HepG2 (cell line): ENCODE data around the gene KCNK2. TPM values are rescaled to one million over a fixed set of nuclear protein-coding genes. Genes with fewer than 3 reads are reported as not detected.

Experiments used
- ATAC-seq: fragments of 200-7000 bp; cut with Tn5 transposase; 3 replicates; pipeline ENCODE4 v1.9.1; 2020; ENCODE audit warnings: mild to moderate bottlenecking, moderate library complexity
- BruUV-seq: library from RNA; stranded (reverse); fragments of 400-500 nt; replicated peaks from 2 replicates; lab custom pipeline; 2021; lab: Mats Ljungman, UMichigan
- CTCF ChIA-PET: fragments of 300-600 bp; formaldehyde crosslinking; extraction: SDS; loops from one replicate; lab custom pipeline; 2021; ENCODE audit warnings: low total read pairs, inconsistent platforms, low intra/inter-chr PET ratio; lab: Yijun Ruan, JAX
- POLR2A ChIA-PET: fragments of 350-600 bp; sonication (Branson Sonifier 250); formaldehyde crosslinking; loops from one replicate; lab custom pipeline; 2020; ENCODE audit warnings: antibody characterized with exemption, inconsistent platforms; lab: Yijun Ruan, JAX
- DNase-seq: peaks from one replicate; pipeline ENCODE4 v3.0.0-alpha.2; 2015; ENCODE audit warnings: low spot score
- FAIRE-seq: peaks from 3 replicates; lab custom pipeline; 2011; peaks lifted over from hg19 to GRCh38; lab: Jason Lieb, UNC
- H2AFZ ChIP-seq: one replicate; pipeline ENCODE4 v1.6.1; 2011; ENCODE audit warnings: low read length, inconsistent platforms
- H3K27ac ChIP-seq: fragments of 300-600 bp; 3 replicates; pipeline ENCODE4 v1.8.0; 2011; ENCODE audit warnings: mixed run types, mild to moderate bottlenecking, mixed read lengths, low read length, inconsistent platforms; ENCODE audit not compliant: insufficient read depth; ENCODE audit errors: extremely low read length
- H3K27me3 ChIP-seq, 2 experiments: fragments of 200-600 bp in 1 of 2; 2 replicates in 1 of 2; 3 replicates in 1 of 2; pipeline versions ENCODE4 v1.6.0 to v1.8.0; 2011; ENCODE audit warnings: low read length in 2 of 2, mild to moderate bottlenecking in 2 of 2, moderate library complexity in 2 of 2, inconsistent platforms in 1 of 2; ENCODE audit not compliant: insufficient read depth in 2 of 2, control insufficient read depth in 1 of 2
- H3K36me3 ChIP-seq, 2 experiments: fragments of 200-600 bp in 1 of 2; replicated peaks in 1 of 2; 2 replicates in 1 of 2; 3 replicates in 1 of 2; pipeline versions ENCODE4 v1.5.1 to v1.8.0; 2011; ENCODE audit warnings: low read length in 2 of 2, inconsistent platforms in 1 of 2; ENCODE audit not compliant: insufficient read depth in 2 of 2, control insufficient read depth in 1 of 2
- H3K4me1 ChIP-seq: 2 replicates; pipeline ENCODE4 v1.5.1; 2012; ENCODE audit warnings: low read length, inconsistent platforms; ENCODE audit not compliant: insufficient read depth
- H3K4me2 ChIP-seq: 2 replicates; pipeline ENCODE4 v1.6.0; 2011; ENCODE audit warnings: low read depth, low read length, inconsistent platforms
- H3K4me3 ChIP-seq, 3 experiments: fragments of 200-600 bp in 1 of 3; sonication (generic), shearing (Covaris generic) in 1 of 3; replicated peaks in 1 of 3; 2 replicates each; pipeline ENCODE4 v1.5.1; 2011 to 2016; ENCODE audit warnings: low read length in 3 of 3, inconsistent platforms in 2 of 3, low read depth in 2 of 3, mild to moderate bottlenecking in 2 of 3, control low read depth in 1 of 3, mixed read lengths in 1 of 3; ENCODE audit not compliant: insufficient read depth in 1 of 3
- H3K79me2 ChIP-seq: one replicate; pipeline ENCODE4 v1.6.1; 2011; ENCODE audit warnings: low read length, inconsistent platforms; ENCODE audit not compliant: insufficient read depth
- H3K9ac ChIP-seq: 2 replicates; pipeline ENCODE4 v1.6.0; 2011; ENCODE audit warnings: mild to moderate bottlenecking, low read depth, low read length, inconsistent platforms; ENCODE audit not compliant: insufficient read depth
- H3K9me3 ChIP-seq: 2 replicates; pipeline ENCODE4 v1.5.1; 2012; ENCODE audit warnings: mild to moderate bottlenecking, low read length
- H4K20me1 ChIP-seq: 2 replicates; pipeline ENCODE4 v1.6.0; 2011; ENCODE audit warnings: inconsistent platforms, mild to moderate bottlenecking, low read length, moderate library complexity; ENCODE audit not compliant: insufficient read depth
- CREBL2 ChIP-seq: sonication (generic); formaldehyde crosslinking; IDR thresholded peaks from 2 replicates; pipeline ENCODE4 v1.8.1; 2023; ENCODE audit warnings: missing genetic modification reagents, mild to moderate bottlenecking, borderline replicate concordance
- DR1 ChIP-seq: sonication (generic); formaldehyde crosslinking; IDR thresholded peaks from 2 replicates; pipeline ENCODE4 v1.8.0; 2021; ENCODE audit warnings: mild to moderate bottlenecking, missing genetic modification reagents, inconsistent platforms
- GATA4 ChIP-seq: sonication (generic); IDR thresholded peaks from 2 replicates; pipeline ENCODE4 v1.6.1; 2016; ENCODE audit warnings: antibody characterized with exemption, low read depth, borderline replicate concordance
- NFRKB ChIP-seq: fragments of 450-650 bp; IDR thresholded peaks from 2 replicates; pipeline ENCODE4 v1.6.1; 2017
- RFX5 ChIP-seq: IDR thresholded peaks from 2 replicates; pipeline ENCODE4 v1.6.1; 2011; ENCODE audit warnings: low read depth, low read length, improper control_type of control experiment
- SIN3A ChIP-seq: IDR thresholded peaks from 2 replicates; pipeline ENCODE4 v1.6.1; 2011; ENCODE audit warnings: low read depth, mild to moderate bottlenecking, control low read depth, low read length, borderline replicate concordance
- ZBTB33 ChIP-seq: sonication (generic); formaldehyde crosslinking; IDR thresholded peaks from 2 replicates; pipeline ENCODE4 v1.4.0; 2020; ENCODE audit warnings: missing genetic modification reagents
- ZNF484 ChIP-seq: sonication (generic); formaldehyde crosslinking; IDR thresholded peaks from 2 replicates; pipeline ENCODE4 v1.5.1; 2020; ENCODE audit warnings: mild to moderate bottlenecking, low read depth, missing genetic modification reagents, borderline replicate concordance
- WGBS: methylation state at CpG from one replicate; pipeline ENCODE4 v1.1.6; 2017; ENCODE audit warnings: low lambda C conversion rate; 5-methylcytosine and 5-hydroxymethylcytosine counted together
- in situ Hi-C: cut with HindIII; loops from 2 replicates; pipeline ENCODE4 v1.10.0; 2017; ENCODE audit warnings: low pct_unique_long_range_greater_than_20kb; ENCODE audit not compliant: extremely low pct_ligation_motif_present
- intact Hi-C: fragments of 100-400 bp; cut with micrococcal nuclease; formaldehyde crosslinking; loops from one replicate; pipeline ENCODE4 v1.10.0; 2022; ENCODE audit not compliant: unreplicated experiment
- polyA plus RNA-seq, 8 experiments: library from polyadenylated mRNA; depleted of rRNA in 3 of 8; stranded (reverse) in 7 of 8; unstranded in 1 of 8; fragments of >200 nt; fragmentation: Illumina TruSeq in 4 of 8; extraction: Trizol in 4 of 8; gene quantifications; 2 replicates each; pipeline versions ENCODE4 v1.2.1 to v1.2.3, GENCODE V29; 2011 to 2016; ENCODE audit warnings: low read depth in 4 of 8, missing spikeins in 1 of 8, mixed read lengths in 1 of 8; ENCODE audit not compliant: insufficient read depth in 1 of 8
- total RNA-seq, 5 experiments: library from RNA; depleted of rRNA; stranded (reverse); fragments of >200 nt; fragmentation: Illumina TruSeq; extraction: Trizol; gene quantifications; 2 replicates each; pipeline ENCODE4 v1.2.3, GENCODE V29; 2016; ENCODE audit warnings: low read depth in 1 of 5
- TF ChIP-seq, protein P1 (sequence below): IDR thresholded peaks from 2 replicates; pipeline ENCODE4 v1.6.1; 2016
- TF ChIP-seq, protein P2 (sequence below): IDR thresholded peaks from 2 replicates; pipeline ENCODE4 v1.6.1; 2016; ENCODE audit warnings: low read depth, borderline replicate concordance
- TF ChIP-seq, protein P3 (sequence below): sonication (generic); formaldehyde crosslinking; IDR thresholded peaks from 2 replicates; pipeline ENCODE4 v1.5.1; 2020; ENCODE audit warnings: missing genetic modification reagents, mild to moderate bottlenecking, borderline replicate concordance

Gene KCNK2
- total and polyA plus RNA-seq, 2 of the 13 experiments (the other 11 are each of a cell fraction or from before 2014, with no cell fraction given), result not detected

DNA sequence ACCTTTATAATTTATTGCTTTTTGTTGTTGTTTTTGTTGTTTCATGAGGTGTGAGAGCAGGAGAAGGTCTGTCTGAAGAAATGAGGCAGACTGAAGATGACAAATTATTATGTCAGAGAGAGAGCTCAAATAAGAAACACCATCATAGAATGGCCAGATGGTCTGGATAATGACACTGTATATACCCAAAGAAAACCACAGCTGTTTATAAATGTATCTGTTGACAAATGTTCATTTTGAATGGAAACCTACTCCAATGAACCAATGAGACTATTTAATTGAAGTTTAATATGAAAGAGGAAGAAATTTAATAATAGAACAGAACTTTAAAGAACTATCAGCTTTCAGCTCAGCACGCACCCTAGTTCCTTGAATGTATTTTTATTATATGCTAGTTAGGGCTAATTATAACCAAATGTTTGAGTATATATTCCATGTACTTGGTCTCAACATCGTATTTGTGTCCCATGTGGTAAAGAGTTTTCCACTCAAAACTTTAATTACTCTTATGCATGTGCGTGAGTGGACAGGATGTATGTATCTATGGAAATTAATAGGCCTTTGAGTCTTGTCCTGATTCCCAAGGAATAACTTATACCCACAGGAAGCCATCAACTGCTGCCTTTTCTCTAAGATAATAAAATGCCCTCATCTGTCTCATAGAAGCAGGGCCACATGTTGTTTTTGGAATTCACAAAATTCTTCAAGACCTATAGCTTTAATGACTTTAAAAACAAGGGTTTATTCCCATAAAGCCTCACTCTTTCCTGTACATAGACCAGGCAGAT, 202.7 kb downstream of the KCNK2 start:
- Histone ChIP-seq H3K9me3 (no peaks in the 10 kb centered on the region), H3K4me2 (no peak overlapping the region), H3K36me3 (no peaks in the 10 kb centered on the region), H3K79me2 (no peaks in the 10 kb centered on the region), H3K27me3 (no peaks in the 10 kb centered on the region), H3K9ac (no peak overlapping the region), H3K4me1 (no peaks in the 10 kb centered on the region), H3K27ac (no peak overlapping the region), H4K20me1 (no peaks in the 10 kb centered on the region), H3K4me3 (no peak overlapping the region), H2AFZ (no peak overlapping the region)
- no TSS peak for BruUV-seq
- TF ChIP-seq NFRKB (no peak), SIN3A (no peak), DR1 (CRISPR knock-in tag) (no peak), GATA4 (no peak), CREBL2 (CRISPR knock-in tag) (no peak), ZBTB33 (CRISPR knock-in tag) (no peak), RFX5 (no peak), ZNF484 (CRISPR knock-in tag) (no peak)
- TF ChIP-seq, protein P1, sequence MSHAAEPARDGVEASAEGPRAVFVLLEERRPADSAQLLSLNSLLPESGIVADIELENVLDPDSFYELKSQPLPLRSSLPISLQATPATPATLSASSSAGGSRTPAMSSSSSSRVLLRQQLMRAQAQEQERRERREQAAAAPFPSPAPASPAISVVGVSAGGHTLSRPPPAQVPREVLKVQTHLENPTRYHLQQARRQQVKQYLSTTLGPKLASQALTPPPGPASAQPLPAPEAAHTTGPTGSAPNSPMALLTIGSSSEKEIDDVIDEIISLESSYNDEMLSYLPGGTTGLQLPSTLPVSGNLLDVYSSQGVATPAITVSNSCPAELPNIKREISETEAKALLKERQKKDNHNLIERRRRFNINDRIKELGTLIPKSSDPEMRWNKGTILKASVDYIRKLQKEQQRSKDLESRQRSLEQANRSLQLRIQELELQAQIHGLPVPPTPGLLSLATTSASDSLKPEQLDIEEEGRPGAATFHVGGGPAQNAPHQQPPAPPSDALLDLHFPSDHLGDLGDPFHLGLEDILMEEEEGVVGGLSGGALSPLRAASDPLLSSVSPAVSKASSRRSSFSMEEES (CRISPR knock-in tag), result no peak
- TF ChIP-seq, protein P2, sequence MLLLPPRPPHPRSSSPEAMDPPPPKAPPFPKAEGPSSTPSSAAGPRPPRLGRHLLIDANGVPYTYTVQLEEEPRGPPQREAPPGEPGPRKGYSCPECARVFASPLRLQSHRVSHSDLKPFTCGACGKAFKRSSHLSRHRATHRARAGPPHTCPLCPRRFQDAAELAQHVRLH (CRISPR knock-in tag), result no peak
- TF ChIP-seq, protein P3, sequence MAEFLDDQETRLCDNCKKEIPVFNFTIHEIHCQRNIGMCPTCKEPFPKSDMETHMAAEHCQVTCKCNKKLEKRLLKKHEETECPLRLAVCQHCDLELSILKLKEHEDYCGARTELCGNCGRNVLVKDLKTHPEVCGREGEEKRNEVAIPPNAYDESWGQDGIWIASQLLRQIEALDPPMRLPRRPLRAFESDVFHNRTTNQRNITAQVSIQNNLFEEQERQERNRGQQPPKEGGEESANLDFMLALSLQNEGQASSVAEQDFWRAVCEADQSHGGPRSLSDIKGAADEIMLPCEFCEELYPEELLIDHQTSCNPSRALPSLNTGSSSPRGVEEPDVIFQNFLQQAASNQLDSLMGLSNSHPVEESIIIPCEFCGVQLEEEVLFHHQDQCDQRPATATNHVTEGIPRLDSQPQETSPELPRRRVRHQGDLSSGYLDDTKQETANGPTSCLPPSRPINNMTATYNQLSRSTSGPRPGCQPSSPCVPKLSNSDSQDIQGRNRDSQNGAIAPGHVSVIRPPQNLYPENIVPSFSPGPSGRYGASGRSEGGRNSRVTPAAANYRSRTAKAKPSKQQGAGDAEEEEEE, result no peak
- ChIA-PET POLR2A (no interaction called here), CTCF (no interaction called here)
- FAIRE-seq (no peak), ATAC-seq (no peak), DNase-seq (no peak)
- 11% methylated on average over 3 of the region's 3 CpGs for WGBS
- in situ Hi-C loops, result no loop called here
- intact Hi-C loops, result no loop called here
